Glutamatergic neuron (in vitro differentiated cells): ENCODE data around the gene PARM1. TPM values are rescaled to one million over a fixed set of nuclear protein-coding genes. Genes with fewer than 3 reads are reported as not detected.

Source experiments
- DNase-seq: peaks from one replicate; pipeline ENCODE4 v3.0.0; 2022
- H3K27ac Mint-ChIP-seq: one replicate; pipeline ENCODE4 v1.8.0; 2020; ENCODE audit warnings: mild to moderate bottlenecking, mixed read lengths, inconsistent platforms; ENCODE audit not compliant: unreplicated experiment
- H3K27me3 Mint-ChIP-seq: one replicate; pipeline ENCODE4 v1.8.0; 2020; ENCODE audit warnings: mild to moderate bottlenecking, moderate library complexity, mixed read lengths, inconsistent platforms; ENCODE audit not compliant: unreplicated experiment
- H3K36me3 Mint-ChIP-seq: one replicate; pipeline ENCODE4 v1.8.0; 2020; ENCODE audit warnings: mild to moderate bottlenecking, mixed read lengths, inconsistent platforms; ENCODE audit not compliant: unreplicated experiment
- H3K4me1 Mint-ChIP-seq: one replicate; pipeline ENCODE4 v1.8.0; 2020; ENCODE audit warnings: mild to moderate bottlenecking, low read depth, mixed read lengths, inconsistent platforms; ENCODE audit not compliant: unreplicated experiment
- H3K4me3 Mint-ChIP-seq: one replicate; pipeline ENCODE4 v1.8.0; 2020; ENCODE audit warnings: mild to moderate bottlenecking, mixed read lengths, inconsistent platforms; ENCODE audit not compliant: unreplicated experiment
- H3K9me3 Mint-ChIP-seq: one replicate; pipeline ENCODE4 v1.8.0; 2020; ENCODE audit warnings: mild to moderate bottlenecking, moderate library complexity, mixed read lengths, inconsistent platforms; ENCODE audit not compliant: unreplicated experiment
- CTCF ChIP-seq: fragments of 200-600 bp; sonication (generic); IDR thresholded peaks from one replicate; pipeline ENCODE4 v1.5.0; 2021; ENCODE audit not compliant: partially characterized antibody, unreplicated experiment
- total RNA-seq: library from RNA; stranded (reverse); fragmentation: NEBNext Ultra II Directional; extraction: Animal tissue kit (Norgen Biotek cat#: 25700); gene quantifications from one replicate; pipeline ENCODE4 v1.2.1, GENCODE V29; 2021; ENCODE audit not compliant: unreplicated experiment

The PARM1 gene
- total RNA-seq, 1 donor from 2014 or later: 94.3 TPM

DNA sequence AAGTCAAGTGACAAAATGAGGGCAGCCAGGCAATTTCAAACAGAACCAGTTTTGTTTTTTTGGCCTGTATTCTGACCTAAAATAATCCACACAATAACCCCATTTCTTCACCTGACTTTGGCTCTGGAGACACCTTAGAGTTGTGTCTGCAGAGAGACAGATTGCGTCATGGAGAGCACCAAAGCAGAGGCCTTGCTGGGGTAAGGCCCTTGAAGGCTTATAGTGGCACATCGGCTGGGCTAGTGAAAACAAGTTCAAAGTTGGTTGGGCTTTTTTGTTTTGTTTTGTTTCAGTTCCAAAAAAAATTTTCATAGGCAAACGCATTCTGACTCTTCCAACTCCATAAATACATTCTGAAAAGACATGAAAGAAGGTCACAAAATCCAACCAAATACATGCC lies 34.4 kb downstream of the PARM1 start:
- no peak overlapping the region for H3K27ac Mint-ChIP-seq
- no peak for TF ChIP-seq CTCF
- peaks cover 3% of the 10 kb centered on the region for H3K9me3 Mint-ChIP-seq
- H3K36me3 Mint-ChIP-seq: no peaks in the 10 kb centered on the region
- H3K4me1 Mint-ChIP-seq: peaks cover 3% of the 10 kb centered on the region
- DNase-seq: no peak
- peaks cover 2% of the 10 kb centered on the region for H3K27me3 Mint-ChIP-seq
- no peak overlapping the region for H3K4me3 Mint-ChIP-seq

GRCh38 chr4:74968456-74969164 lies 35.7 kb downstream of the PARM1 start:
- Mint-ChIP-seq H3K27me3 (peaks cover 2% of the 10 kb centered on the region), H3K4me1 (peaks cover 3% of the 10 kb centered on the region), H3K9me3 (no peaks in the 10 kb centered on the region), H3K27ac (no peak overlapping the region), H3K4me3 (no peak overlapping the region), H3K36me3 (no peaks in the 10 kb centered on the region)
- DNase-seq: no peak
- no peak for TF ChIP-seq CTCF

DNA sequence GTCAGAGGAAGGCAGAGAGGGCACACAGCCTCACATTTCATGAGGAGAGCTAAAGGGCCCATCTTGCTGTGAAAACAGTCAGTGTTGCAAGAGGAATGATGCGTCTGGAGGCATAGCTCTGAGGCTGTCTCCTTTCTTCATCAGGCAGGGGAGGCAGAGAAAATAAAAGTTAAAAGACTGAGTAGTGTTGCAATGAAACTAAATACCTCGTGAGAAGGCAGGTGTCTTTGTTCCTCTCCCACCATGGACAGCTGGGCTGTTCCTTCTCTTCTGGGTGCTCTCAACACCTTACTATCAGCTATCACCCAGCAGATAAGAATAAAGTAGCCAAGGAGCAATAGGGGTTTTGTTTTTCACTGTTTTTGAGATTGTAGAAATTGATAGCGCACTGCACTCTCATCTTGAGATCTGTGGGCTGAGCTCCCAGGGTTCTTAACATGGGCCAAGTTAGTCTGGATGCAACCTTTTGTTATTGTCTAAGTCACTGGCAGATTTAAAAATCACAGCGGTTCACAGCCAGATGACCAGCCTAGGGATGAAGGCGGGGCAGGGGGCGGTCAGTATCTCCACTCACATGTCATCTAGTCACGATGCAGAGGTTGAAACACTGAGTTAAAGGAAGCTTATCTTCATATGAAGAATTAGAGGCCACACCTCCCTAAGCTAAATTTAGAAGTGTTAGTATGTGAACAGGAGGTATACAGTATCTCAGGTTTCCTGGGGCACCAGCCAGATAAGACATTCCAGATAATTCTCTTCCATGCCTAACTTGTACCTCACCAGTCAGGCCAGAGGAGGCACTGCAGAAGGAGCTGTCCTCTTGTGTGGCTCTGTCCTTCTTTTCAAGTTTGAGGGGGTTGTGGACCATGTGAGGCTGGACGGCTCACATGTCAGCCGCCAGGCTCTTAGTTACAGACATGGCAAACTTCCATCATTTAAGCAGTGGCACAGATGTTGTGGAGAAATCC lies 36.9 kb downstream of the PARM1 start:
- Mint-ChIP-seq H3K4me3 (no peak overlapping the region), H3K4me1 (peaks cover 3% of the 10 kb centered on the region), H3K27ac (no peak overlapping the region), H3K9me3 (no peaks in the 10 kb centered on the region), H3K27me3 (peaks cover 2% of the 10 kb centered on the region), H3K36me3 (peaks cover under 1% of the 10 kb centered on the region)
- DNase-seq: no peak
- peak; percentile 20 for TF ChIP-seq CTCF

DNA sequence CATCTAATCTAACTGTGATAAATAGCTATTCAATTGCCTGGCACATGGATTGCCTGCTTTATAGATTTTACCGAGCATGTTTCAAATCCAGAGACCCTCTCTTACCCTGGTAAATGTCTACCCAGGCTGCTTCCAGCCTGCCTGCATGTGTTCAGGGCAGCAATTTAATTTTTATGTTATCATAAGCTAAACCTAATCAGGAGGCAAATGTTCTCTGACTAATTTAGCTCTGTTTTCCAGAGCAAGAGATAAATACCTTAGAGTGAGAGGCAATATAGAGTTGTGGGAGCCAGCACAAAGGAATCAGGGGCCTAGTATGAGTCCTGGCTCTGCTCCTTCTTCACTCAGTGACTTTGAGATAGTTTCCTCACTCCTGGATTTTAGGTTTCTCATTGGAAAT lies 37.7 kb downstream of the PARM1 start:
- no peak overlapping the region for H3K27ac Mint-ChIP-seq
- peaks cover 5% of the 10 kb centered on the region for H3K9me3 Mint-ChIP-seq

More for the DNA sequence above, 37.7 kb downstream of the PARM1 start:
- H3K27me3 Mint-ChIP-seq: peaks cover 2% of the 10 kb centered on the region
- H3K4me3 Mint-ChIP-seq: no peak overlapping the region
- DNase-seq: no peak
- peaks cover 8% of the 10 kb centered on the region for H3K36me3 Mint-ChIP-seq
- peaks cover 3% of the 10 kb centered on the region for H3K4me1 Mint-ChIP-seq
- no peak for TF ChIP-seq CTCF
